NCI-H2171 treated with DMSO at 0.1 percent for 48 hours (cell line): Measurements from ENCODE around the gene FARS2.
A peak's percentile ranks its signal among the peaks of the same experiment; 100 is the strongest.

Experiments used
- DNase-seq: peaks from one replicate; lab custom pipeline; 2025; lab: John Stamatoyannopoulos, UW

The FARS2 gene

DNA sequence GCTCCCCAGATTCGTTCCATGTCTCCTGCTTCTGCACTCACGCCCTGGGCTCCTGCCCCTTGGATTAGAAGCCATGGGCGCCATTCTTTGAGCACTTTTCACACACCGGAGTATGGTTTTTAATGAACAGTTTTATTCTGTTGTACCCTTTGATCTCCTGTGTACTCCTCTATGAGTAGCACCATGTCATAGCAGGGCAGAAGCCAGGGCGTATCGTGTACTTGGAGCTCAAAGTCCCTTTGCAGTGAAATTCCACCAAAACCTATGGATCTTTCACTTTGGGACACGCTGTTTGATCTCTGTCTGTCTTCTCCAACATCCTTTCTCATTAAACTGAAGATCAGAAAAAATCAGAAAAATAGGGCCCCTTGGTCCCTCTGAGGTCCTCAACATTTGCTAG is 470.1 kb downstream of the FARS2 start:
- no peak for DNase-seq

DNA sequence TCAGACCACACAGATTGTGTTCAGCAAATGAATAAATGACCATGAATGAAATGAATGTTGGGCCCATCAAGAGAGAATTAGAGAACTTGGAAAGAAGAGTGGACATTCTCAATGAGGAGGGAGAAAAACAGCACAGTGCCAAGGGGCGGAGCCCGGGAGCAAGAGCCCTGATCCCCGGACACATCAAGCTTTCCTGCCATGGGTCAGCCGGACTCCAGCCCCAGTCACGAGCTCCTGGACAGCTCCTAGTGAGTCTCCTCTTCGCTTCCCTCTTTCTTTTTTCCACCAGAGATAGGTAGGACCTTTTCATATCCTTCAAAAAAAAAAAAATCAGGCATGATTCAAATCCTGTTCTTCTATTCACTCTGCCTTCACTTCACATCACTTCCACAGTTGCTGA is 471.2 kb downstream of the FARS2 start:
- no peak for DNase-seq

DNA sequence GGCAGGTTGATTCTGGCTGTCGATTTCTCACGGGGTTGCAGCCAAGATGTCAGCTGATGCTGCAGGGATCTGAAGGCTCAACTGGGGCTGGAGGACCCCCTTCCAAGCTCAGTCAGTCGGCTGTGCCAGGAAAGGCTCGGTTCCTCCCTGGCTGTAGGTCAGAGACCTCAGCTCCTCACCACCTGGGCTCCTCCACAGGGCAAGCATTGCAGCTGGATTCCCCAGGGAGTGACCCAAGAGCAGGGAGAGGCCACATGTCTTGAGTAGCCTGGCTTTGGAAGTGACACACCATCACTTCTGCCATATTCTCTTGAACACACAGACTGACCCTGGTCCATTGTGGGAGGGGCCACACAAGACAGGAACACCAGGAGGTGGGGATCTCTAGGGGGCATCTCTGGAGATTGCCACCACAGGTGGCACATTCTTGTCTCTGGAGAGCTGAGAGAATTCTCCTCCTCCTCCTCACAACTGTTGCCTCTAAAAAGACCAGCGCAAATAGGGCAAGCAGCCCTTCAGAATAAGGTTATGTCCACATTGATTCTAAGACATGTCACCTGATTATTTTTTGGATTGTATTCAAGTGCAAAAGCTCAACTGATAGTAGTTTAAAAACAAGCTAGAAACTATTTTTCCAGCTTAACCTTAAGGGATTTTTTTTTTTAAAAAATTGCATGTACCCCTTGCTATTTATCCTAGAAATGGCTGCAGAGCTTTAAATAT is 474.9 kb downstream of the FARS2 start:
- no peak for DNase-seq

DNA sequence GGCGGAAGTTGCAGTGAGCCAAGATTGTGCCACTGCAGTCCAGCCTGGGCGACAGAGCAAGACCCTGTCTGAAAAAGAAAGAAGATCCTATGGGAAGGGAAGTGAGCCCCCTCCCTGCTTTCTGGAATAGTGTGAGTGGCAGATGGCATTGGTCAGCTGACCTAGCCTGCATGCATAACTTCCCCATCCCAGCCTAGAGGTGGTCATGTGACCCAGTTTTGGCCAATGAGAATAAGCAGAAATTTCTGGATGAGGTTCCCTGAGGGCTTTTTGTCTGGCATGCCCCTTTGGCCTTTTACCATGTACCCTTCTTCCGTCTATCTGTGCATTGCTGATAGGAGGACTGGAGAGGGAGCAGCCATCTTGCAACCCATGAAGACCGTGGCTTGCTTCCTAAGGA is 476.1 kb downstream of the FARS2 start:
- DNase-seq: peak; percentile 40

DNA sequence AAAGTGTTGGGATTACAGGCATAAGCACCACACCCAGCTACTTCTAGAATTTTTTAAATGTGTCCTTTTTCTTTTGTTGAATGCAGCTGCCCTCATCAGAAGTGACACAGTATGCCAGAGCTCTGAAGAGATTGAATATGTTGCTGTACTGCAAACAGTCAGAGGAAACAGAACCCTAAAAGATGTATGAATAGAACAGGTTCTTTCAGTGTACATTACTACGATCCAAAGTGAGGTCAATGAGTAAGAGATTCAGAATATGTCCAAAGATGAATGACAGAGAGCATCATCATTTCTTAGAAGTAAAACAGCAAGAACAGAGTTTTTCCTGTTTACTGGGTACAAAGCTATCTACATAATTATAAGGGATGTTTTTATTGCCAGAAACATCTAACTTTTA is 476.9 kb downstream of the FARS2 start:
- no peak for DNase-seq

DNA sequence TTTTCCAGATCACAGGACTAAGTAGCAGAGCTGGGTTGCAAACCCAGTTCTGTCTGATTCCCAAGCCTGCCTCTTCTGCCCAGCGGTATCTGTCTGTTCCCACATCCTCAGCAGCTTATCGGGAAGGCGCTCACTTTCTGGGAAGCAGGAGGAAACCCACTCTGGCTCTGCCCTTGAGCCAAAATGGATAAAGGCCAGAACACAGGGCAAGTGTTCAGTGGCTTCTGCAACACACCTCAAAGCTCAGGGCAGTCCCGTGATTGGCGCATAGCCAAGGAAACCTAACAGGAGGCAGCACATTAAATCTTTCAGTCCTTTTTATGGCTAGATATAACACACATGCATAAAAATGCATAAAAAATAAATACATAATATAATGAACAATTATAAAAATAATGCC is 483.2 kb downstream of the FARS2 start:
- no peak for DNase-seq

DNA sequence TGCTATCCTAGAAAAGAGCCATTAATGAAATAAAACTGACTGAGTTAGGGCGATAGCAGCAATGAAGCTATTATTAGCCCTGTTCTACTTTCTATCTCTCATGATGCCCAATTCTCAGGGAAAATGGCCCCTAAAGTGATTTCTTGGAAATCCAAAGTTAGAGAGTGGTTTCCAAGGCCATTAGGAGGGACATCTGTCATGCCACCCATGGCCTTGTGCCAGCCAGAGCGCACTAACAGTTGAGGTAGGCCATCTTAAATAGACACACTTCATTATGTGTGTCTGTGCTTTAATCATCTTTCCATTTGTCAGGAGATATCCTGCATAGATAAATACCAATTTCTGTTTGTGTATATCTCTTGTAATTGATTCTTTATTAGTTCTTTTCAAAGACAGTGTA is 483.8 kb downstream of the FARS2 start:
- DNase-seq: no peak

DNA sequence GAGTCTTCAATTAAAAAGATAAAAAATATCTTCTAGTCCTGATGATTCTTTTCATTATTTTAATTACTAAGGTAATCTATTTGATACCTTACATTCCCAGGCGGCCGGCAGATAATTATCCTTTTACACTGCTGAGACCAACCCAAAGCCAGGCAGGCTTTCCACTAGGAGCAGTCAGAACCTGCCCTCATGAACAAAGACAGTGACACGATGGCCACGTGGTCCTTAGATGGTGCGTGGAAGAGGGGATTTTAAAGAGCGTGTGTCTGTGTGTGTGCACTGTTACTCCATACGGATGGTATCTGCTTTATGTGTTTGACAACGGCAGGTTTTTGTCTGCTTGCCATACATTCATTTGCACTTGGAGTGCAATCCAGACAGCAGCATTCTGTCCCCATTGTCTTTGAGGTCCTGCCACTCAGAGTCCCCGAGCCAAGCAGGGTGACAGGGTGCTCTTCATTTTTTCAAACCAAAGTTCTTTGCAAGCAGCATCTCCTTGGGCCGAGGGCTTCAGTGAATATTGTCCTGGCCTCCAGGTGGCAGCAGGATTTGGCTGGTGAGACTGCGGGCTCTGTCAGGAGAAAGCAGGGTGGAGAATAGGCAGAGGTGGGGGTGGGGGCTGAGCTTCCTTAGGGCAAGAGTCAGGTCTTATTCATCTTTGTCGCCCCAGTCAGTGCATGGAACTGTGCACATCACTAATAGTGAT is 484.9 kb downstream of the FARS2 start:
- DNase-seq: no peak

DNA sequence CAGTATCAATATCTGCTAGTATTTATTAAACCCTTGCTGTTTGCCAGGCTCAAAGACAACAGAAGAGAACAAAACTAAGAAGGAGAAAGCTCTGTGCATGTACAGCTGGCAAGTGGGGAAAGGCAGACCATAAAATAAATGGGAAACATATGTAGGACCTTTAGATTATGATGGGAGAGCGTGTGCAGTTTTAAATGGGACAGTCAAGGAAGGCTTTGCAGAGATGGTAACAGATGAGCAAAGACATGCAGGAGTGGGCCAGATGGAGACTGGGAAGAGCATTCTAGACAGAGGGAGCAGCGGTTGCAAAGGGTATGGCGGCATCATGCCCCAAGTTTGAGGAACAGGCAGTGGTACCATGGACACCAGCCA is 485.4 kb downstream of the FARS2 start:
- no peak for DNase-seq

DNA sequence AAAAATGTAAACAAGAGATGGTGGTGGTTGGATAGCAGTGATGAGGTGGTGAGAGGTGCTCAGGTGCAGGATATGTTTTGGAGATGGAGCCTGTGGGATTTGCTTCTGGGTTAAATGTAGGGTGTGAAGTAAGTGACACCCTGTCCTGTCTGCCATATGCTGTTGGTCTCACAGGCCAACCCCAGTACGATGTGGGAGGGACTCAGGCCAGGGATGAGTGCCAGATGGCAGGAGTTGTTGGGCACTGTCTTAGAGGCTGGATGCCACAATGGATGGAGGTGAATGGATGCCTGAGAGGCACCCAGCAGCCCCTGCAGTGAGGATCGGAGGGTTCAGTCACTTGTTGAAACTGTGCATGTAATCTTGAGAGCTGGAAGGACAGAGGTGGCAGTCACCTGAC is 486.1 kb downstream of the FARS2 start:
- peak; percentile 19 for DNase-seq

DNA sequence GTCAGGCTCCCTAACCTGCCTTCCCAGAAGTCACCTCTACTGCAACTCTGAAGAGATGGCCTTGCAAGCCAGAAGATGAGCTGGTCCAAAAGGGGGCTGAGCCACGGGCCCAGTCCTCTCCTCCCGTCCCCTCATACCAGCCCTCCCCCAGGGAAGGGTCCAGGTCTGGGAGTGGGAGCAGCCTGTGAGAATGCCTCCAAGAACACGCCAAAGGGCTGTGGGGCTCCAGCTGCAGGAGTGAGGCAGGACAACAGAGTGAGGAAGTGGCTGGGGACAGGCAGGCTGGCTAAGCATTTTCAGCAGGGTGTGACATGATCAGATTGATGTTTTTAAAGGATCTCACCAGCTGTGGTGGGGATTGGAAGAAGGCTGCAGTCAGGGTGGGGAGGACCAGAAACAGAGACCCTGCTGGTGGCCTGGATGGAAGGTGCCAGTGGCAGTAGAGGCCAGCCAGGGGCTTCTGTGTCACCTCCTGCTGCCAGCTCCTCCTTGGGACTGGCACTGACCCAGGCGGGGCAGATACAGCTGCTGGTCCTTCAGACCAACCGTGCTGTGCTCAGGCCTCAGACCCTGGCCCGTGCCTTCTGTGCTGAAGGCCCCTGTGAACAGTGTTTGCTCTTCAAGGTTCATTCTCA is 487.8 kb downstream of the FARS2 start:
- DNase-seq: no peak

DNA sequence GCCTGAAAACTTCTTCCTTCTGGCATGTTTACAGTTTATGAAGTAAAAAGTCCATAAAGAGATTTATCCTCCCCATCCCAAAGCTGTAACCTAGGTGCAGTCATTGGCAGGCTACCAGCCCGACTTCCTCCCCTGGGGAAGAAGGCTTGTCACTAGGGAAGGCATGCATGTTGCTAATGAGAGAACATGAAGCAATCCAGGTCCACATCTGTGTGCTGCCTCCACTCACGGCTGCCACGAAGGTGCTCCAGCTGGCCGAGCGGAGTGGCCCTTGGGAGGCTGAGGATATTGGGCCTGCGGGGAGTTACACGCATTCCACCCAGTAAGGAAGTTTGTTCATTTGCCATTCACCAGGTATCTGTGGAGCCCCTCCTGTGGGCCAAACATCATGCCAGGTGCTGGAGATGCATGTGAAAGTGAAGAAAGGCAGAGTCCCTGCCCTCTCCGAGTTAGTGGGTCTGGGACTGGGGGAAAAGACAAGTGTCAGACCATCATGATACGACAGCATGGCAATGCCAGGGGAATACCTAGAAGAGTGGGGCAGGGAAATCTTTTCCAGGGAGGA is 488.4 kb downstream of the FARS2 start:
- no peak for DNase-seq

DNA sequence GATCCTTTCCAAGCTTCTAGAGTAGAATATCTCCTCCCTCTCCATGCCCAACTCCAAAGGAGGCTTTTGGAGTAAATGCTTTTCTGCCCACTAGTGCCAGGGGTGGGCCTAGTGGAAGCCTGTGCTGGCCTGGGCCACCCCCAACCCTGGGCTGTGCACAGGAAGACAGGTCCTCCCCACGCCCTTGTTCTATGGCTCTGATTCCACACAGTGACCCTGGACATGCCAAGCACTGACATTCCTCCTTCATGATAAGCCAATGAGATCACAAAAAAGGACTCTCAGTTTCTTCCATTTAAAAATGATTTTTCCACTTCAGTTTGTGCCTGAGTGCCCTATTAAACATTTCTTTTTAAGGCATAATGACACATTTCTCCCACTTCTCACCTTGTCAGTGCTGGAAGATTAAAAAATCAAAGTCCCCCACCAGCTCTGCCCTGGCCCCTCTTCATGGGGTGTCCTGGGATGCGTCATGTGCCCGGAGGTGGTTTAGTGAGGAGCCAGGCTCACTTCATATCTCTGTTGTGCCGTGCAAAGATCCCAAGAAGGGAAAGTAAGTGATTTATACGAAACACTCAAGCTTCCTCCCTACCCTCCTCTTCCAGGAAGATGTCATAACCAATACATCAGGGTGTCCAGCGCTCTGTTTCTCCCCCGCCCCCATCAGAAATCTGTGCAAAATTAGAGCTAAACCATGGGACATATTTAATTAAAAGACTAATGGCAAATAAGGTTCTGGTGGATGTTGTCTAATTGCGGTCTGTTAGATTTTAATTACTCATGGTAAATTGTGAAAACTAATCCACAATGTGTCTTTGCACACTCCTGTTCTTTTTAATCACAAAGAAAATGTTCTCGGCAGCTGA is 490.4 kb downstream of the FARS2 start:
- no peak for DNase-seq

DNA sequence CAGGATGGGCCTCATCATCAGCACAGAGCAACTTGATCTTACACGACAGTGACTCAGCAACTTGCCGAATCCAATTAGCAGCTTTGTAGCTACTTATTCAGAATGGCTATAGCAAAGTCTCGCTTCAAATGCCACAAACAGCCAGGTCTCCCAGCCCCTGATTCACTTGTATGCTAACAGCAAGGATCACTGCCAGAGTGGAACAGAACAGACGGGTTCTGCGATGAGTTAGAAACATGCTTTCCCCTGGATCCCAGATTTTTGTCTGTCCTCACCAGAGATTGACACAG is 491.0 kb downstream of the FARS2 start:
- DNase-seq: peak; percentile 69

DNA sequence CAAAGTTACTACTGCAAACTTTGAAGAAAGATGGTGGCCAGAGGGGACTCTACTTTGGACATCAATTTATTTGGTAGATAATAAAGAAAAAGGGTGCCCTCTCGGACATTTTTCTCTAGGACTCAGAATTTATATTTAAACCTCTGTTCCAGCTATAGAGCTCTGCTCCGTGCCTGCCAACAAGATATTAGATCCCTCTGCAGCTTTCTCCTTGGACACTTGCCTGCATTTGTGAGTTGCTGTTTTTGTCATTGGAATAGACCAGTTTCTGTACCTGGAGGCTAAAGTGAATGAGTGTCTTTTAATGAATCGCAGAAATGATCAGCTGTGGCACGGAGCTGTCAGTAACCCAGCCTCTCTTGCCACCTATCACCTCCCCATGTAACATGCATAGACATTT is 491.9 kb downstream of the FARS2 start:
- no peak for DNase-seq

DNA sequence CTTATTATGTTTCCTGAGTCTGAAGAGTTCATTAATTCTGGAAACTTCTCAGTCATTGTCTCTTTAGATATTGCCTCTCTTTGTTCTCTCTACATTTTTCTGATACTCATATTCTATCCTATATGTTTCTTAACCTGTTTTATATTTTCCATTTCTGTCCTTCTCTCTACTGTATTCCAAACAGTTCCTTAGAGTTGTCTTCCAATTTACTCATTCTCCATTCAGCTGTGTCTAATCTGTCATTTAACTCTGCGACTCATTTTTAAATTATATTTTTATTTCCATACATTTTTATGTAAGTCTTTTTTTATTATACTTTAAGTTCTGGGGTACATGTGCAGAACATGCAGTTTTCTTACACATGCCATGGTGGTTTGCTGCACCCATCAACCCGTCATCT is 493.6 kb downstream of the FARS2 start:
- no peak for DNase-seq

DNA sequence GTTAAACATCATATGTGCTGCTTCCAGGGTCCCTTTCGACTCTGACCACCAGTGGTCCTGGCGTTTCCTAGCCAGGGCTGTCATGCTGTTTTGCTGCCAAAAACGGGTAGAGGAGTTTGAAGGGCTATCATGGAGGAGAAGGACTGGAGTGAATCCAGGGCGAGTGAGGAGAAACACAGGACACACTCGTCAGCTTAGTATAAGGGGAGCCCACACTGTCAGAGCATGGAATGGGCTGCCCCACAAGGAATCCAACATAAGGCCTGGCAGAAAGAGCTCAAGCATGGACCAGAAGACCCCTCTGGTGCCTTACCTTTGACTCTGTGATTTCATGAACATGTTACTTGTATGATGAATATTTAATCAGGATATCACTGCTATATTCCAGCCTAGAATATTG is 498.3 kb downstream of the FARS2 start:
- DNase-seq: no peak

DNA sequence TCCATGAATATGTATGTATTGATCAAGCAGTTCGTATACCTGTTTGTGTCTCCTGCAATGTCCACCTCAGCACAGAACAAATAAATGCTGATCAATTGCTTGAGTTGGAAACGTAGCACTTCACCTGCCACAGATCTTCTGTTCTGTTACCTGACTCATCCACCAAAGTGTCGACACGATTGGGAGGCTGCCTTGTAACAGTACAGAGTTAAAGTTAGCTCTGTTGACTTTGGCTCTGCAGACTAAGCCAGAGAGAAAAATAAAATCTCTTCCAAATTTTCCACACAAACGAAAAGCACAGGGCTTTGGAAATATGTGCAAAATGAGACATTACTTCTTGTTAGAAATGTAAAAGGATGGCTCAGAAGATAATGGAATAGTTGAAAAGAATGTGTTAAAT is 500.1 kb downstream of the FARS2 start:
- DNase-seq: no peak

DNA sequence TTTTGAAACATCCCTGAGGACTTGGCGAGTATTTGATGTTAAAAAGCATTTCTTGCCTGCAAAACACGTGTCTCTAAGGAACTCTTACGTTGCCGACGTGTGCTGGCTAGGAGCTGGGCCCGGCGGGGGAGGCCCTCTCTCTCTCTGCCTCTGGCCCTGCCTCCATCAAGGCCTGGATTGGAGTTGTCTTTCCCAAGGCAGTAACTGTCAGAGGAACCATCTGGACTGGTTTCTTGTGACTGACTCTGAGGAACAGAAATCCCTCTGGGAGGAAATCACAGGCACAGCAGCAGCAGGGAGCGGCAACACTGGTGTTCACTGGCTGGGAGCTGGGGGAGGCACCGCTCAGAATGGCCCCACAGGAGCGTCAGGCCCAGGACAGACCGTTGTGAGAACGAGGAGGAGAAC is 501.3 kb downstream of the FARS2 start:
- peak; percentile 88 for DNase-seq

DNA sequence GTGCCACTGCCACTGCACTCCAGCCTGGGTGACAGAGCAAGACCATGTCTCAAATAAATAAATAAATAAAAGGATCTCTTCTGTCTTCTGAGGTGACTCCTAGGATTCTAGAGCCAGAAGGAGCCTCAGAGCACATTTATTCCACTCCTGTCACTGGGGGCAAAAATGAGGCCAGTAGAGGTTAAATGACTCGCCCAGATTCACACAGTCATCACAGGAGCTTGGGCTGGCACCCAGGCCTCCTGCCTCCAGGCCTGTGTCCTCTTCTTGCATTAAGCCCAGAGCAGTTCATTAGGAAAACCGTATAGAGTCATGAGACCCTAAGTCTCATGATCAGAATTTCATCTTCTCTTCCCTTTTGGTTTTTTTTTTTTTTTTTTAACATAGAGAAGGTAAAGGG is 502.1 kb downstream of the FARS2 start:
- DNase-seq: no peak

DNA sequence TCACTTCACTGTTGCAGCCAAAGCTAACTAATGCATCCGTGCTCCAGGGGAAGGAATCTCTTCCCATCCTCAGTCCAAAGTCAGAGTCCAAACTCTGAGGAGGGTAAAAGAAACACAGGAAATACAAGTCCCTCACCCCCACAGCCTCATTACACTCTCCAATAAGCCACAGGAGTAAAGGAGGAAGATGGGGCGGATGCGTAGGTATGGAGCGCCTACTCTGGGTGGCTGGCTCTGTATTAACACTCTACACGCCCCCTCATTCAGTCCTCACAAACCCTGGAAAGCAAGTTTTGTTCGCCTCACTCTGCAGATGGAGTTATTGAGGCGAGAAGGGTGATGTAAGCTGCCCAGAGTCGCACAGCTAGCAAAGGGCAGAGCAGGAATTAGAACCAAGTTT is 502.6 kb downstream of the FARS2 start:
- DNase-seq: no peak

DNA sequence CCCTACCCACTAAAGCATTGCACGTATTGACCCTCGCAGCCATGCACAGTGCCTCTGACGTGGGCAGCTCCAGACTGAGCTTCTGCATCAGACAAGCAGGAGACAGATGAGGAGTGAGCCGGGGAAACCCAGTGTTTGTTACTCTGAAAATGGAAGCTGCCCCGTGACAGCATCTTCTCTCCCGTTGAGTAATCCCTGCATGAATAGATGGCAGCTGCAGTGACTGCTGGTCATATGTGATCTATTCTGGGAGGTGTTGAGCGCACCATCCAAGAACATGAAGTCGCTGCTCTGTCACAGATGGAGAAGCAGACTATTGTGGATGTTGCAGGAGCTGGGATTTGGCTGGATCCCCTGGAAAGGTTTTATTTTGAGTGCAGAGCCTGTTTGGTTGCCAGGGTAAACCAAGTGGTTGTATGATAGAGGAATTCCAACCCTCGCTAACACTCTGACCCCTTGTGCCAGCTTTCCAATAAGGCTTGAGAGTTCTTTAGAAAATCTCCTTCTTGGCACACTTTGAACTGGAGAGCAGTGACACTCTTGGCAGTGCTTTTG is 503.2 kb downstream of the FARS2 start:
- DNase-seq: no peak
